Stimulated activated CD8-positive, alpha-beta memory T cell treated with anti-CD3 and anti-CD28 coated beads, Interleukin-4, amount 100 ng/mL, for 1 hour (primary cell): ENCODE results near the gene IRX3.

Source experiments
- DNase-seq, 2 donors: peaks; one replicate each; pipeline ENCODE4 v3.0.0-alpha.2; 2020; ENCODE audit warnings: low read depth in 2 of 2, low spot score in 1 of 2

IRX3 gene

GRCh38 chr16:54290833-54291655, 4.5 kb upstream of the IRX3 start:
- no peak for DNase-seq

DNA sequence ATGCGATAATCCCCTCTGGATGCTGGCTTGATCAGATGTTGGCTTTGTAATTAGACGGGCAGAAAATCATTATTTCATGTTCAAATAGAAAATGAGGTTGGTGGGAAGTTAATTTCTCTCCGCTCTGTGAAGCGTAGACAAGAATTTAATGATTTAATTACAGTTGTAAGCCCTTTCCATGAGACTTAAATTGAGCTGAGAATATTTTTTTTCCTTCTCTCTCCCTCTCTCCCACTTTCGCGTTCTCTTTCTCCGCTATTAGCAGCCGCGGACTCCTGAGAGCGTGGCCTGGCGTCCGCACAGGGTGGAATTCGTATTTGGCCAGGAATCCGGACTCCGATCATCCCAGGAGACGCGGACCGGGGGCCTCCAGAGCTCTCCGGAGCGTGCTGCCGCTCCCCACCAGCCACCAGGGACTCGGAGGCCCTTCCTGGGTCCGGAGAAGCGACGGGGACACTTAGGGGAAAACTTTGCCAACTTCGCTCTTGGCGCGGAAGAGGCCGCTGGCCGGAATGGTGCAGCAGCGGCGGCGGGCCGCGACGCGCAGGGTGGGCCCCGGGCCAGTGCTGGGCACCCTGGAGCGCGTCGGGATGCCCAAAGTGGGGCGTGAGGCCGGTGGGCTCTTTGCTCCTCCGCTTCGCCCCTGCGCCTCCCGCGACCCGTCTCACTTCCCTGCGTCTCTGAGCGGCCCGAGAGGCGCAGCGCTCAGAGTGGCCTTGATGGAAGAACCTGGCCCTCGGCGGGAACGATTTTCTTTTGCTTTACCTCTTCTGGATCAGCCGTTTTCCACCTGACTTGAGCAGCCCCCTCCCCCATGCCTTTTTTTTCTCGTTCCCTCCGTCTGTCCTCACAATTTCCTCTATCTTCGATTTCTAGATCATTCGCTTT, 3.6 kb upstream of the IRX3 start:
- DNase-seq, result no peak

DNA sequence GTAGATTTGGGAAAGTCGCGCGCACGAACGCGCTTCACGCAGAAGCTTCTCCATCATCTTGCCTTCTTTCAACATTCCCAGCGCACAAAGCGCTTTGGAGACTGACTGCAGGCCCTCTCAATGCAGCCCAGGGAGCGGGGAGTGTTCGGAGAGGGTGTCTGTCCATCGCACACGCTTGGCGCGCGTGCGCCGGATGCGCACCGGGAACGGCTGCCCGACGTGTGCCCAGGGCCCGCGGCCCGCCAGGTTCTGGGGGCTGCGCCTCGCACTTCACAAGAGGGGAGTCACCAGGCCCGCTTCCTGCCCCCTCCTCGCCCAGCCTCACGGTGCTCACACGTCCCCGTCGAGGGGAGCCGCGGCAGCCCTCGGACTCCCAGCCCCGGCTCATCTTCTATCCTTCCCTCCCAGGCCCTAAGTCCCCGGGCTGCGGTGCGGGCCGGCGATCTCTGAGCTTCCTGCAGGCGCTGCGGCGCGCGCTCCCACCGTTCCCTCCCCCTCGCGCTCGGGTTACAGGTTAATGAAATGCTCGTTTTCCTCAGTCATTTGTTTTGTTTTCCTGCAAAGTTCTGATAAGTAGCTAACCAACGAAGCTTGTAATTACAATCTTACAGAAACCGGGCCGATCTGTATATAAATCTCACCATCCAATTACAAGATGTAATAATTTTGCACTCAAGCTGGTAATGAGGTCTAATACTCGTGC, 2.8 kb upstream of the IRX3 start:
- DNase-seq, result no peak

- no peak for DNase-seq
These were observed 2.3 kb upstream of the IRX3 start for GRCh38 chr16:54288835-54289241.

- DNase-seq, result no peak
These were observed 1.6 kb upstream of the IRX3 start for GRCh38 chr16:54288030-54288834.

- DNase-seq, result no peak
These were observed 793 bp upstream of the IRX3 start for GRCh38 chr16:54287131-54288029.

DNA sequence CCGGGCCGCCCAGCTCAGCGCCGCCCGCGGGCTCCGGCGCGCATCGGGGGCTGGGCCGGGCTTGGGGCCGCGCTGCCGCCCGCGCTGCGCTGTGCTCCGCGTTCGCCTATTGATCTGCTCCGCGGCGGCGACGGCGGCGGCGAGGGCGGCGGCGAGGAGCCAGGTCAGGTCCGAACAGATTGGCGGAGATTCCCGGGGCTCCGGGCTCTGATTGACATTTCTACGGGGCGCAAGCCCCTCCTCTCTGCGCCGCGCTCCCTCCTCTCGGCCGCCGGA, 559 bp downstream of the IRX3 start:
- DNase-seq, result no peak

GRCh38 chr16:54285414-54286089, 1.0 kb downstream of the IRX3 start:
- DNase-seq, result no peak

DNA sequence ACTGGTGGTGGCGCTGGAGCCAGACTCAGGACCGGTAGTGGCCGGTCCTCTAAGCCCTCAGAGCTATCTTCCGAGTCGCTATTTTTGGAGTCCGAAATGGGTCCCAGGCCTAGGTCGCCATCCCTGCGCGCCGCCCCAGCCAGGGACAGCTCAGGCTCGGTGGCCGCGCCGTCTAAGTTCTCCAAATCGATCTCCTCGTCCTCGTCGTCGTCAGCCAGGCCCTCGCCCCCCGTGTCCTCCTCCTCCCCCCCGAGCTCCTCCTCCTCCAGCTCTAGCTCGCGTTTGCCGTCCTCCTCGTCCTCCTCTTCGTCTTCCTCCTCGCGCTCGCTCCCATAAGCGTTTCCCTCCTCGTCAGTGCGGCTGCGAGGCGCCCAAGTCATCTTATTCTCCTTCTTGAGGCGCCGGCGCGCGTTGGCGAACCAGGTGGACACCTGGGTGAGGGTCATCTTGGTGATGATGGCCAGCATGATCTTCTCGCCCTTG, 1.6 kb downstream of the IRX3 start:
- no peak for DNase-seq

DNA sequence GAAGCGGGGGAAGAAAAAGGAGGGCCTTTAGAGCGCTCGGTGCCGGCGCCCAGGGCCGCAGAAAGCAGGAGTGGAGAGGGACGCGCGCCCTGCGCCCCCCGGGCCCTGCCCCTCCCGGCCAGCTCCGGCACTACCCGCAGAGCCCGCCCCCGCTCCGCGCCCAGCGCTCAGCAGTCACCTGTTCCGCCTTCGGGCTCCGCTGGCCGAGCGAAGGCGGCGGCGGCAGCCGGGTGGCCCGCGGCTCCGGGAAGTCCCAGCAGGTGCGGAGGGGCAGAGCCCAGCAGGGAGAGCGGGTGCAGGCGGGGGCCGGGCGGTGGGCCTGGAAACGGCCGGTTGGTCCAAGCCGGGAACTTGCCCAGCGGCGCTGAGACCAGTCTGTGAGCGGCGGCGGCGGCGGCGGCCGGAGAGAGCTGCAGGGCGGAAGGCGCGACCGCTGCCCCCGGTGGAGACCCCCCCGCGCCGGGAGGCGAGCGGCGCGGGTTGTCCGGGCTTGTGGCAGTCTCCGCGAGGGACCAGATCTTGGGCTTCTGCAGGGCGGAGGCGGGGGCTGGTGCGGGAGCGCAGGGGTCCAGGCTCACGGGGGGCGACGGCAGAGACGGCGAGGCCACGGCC, 2.2 kb downstream of the IRX3 start:
- DNase-seq, result no peak

GRCh38 chr16:54283725-54284318, 2.8 kb downstream of the IRX3 start:
- no peak for DNase-seq

DNA sequence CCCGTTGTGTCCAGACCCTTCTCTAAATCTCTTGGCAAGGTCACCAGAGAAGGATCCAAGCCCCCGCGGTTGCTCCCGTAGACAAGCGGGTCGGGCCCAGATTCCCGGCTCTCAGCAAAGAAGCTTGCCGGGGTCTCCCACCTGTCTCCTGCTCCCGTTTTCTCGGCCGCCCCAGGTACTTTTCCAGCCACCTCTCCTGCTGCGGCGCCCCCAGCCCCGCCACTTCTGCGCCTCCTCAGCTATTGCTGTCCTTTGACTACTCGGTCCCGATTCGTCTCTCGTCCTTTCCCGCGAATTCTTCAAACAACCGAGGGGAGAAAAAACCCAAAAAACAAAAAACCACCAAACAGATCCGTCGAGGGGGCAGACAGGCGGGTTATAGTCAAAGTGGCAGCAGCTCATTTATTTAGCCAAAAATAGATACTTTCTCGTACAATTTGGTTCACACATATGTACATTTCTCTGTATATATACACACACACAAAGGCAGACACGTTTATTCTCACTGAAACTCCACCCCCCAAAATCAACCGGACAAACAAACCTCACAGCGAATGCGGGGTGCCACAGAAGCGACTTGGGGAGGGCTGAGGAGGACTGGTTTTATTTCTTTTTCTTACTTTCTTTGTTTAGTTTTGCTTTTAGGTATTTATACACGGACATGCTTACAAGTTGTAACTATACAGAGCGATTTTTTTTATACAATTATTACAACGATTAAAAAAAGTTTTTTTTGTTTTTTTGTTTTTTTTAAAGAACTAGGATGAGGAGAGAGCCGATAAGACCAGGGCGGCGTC, 3.5 kb downstream of the IRX3 start:
- no peak for DNase-seq

DNA sequence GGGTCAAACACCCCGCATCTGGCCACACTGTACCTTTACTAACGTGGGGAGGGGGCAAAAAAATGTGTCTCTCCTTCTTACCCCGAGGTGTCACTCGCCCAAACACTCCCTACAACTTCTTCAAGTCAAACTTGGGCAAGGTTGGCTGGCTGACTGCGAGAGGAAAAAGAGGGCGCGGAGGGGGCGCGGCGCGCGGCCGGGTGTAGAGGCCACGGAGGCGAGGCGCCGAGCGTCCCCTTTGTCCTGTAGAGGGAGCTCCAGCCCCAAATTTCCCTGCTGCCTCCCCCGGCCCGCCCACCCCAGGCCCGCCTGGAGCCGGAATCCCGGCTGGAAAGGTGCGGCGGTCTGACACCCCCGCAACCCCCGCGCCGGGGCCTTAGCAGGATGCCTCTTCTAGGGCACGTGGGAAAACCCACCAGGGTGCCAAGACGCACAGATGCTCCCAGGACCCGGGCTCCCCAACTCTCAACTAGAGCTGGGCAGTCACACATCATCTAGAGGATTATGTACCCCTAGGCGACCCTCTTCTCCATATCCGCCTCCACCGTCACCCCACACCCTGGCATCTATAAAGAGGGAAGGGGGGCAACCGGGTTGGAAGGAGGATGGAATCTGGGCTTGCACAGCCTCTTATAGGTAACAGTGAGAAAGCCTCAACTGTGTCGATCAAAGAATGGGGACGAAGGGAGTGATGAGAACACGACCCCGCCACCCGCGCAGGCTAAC, 4.2 kb downstream of the IRX3 start:
- DNase-seq, result no peak

- DNase-seq, result no peak
These were observed 4.9 kb downstream of the IRX3 start for GRCh38 chr16:54281535-54282201.

- DNase-seq, result no peak
These were observed 5.8 kb downstream of the IRX3 start for GRCh38 chr16:54280751-54281150.
